GM12878 (cell line): ENCODE data around the gene PTPN14. TPM values are rescaled to one million over a fixed set of nuclear protein-coding genes. Genes with fewer than 3 reads are reported as not detected.

Experiments used
- ATAC-seq: fragments of 200-7000 bp; cut with Tn5 transposase; 3 replicates; pipeline ENCODE4 v1.9.1; 2020; ENCODE audit warnings: mild to moderate bottlenecking, moderate library complexity
- BruUV-seq: library from RNA; stranded (reverse); fragments of 400-500 nt; replicated peaks from 2 replicates; lab custom pipeline; 2021; lab: Mats Ljungman, UMichigan
- CTCF ChIA-PET: fragments of 300-600 bp; sonication (Branson Sonifier 250); formaldehyde crosslinking; extraction: SDS; loops from one replicate; lab custom pipeline; 2021; ENCODE audit warnings: inconsistent platforms; lab: Yijun Ruan, JAX
- POLR2A ChIA-PET: fragments of 350-600 bp; formaldehyde crosslinking; extraction: SDS; loops from one replicate; lab custom pipeline; 2021; ENCODE audit warnings: inconsistent platforms; lab: Charles Lee
- RAD21 ChIA-PET: fragments of 300-600 bp; sonication (Branson Sonifier 250); formaldehyde crosslinking; loops from one replicate; lab custom pipeline; 2023; ENCODE audit warnings: antibody characterized with exemption; ENCODE audit not compliant: unreplicated experiment; lab: Charles Lee
- SMC1A ChIA-PET: fragments of 300-600 bp; sonication (Branson Sonifier 250); formaldehyde crosslinking; loops from one replicate; lab custom pipeline; 2023; ENCODE audit not compliant: unreplicated experiment, uncharacterized antibody; lab: Charles Lee
- DNase-seq: peaks from one replicate; pipeline ENCODE4 v3.0.0-alpha.2; 2011; ENCODE audit warnings: low read depth, low spot score
- FAIRE-seq: peaks from 3 replicates; lab custom pipeline; 2011; peaks lifted over from hg19 to GRCh38; lab: Jason Lieb, UNC
- H2AFZ ChIP-seq: 2 replicates; pipeline ENCODE4 v1.6.0; 2011; ENCODE audit warnings: low read depth, low read length, control low read depth; ENCODE audit not compliant: control insufficient read depth
- H3K27ac ChIP-seq: 2 replicates; pipeline ENCODE4 v1.5.1; 2011; ENCODE audit warnings: control low read depth; ENCODE audit not compliant: control insufficient read depth, insufficient read depth
- H3K27me3 ChIP-seq, 2 experiments: replicated peaks in 1 of 2; 2 replicates each; pipeline versions ENCODE4 v1.6.0 to v1.6.1; 2011; ENCODE audit warnings: low read length in 1 of 2; ENCODE audit not compliant: control insufficient read depth in 2 of 2, insufficient read depth in 2 of 2
- H3K36me3 ChIP-seq, 2 experiments: 2 replicates each; pipeline ENCODE4 v1.5.1; 2011; ENCODE audit warnings: low read length in 1 of 2; ENCODE audit not compliant: control insufficient read depth in 2 of 2, insufficient read depth in 2 of 2
- H3K4me1 ChIP-seq: 2 replicates; pipeline ENCODE4 v1.6.1; 2011; ENCODE audit warnings: mild to moderate bottlenecking, low read length, moderate library complexity, mixed read lengths; ENCODE audit not compliant: control insufficient read depth, insufficient read depth
- H3K4me2 ChIP-seq: 2 replicates; pipeline ENCODE4 v1.6.0; 2011; ENCODE audit warnings: control low read depth; ENCODE audit not compliant: control insufficient read depth, insufficient read depth
- H3K4me3 ChIP-seq: fragments of 200-600 bp; sonication (generic); 2 replicates; pipeline ENCODE4 v1.5.1; 2016
- H3K79me2 ChIP-seq: 2 replicates; pipeline ENCODE4 v1.6.0; 2011; ENCODE audit warnings: low read length; ENCODE audit not compliant: control insufficient read depth, insufficient read depth
- H3K9ac ChIP-seq: 2 replicates; pipeline ENCODE4 v1.8.0; 2011; ENCODE audit warnings: low read length, control low read depth, mixed read lengths; ENCODE audit not compliant: control insufficient read depth, insufficient read depth
- H3K9me3 ChIP-seq: replicated peaks from 3 replicates; pipeline ENCODE4 v1.5.1; 2011; ENCODE audit warnings: mild to moderate bottlenecking, low read length; ENCODE audit not compliant: control insufficient read depth, insufficient read depth
- H4K20me1 ChIP-seq: 2 replicates; pipeline ENCODE4 v1.6.0; 2011; ENCODE audit not compliant: control insufficient read depth, insufficient read depth
- CBX3 ChIP-seq: fragments of 200-600 bp; sonication (generic); IDR thresholded peaks from 2 replicates; pipeline ENCODE4 v1.6.1; 2016; ENCODE audit warnings: low read depth, borderline replicate concordance
- CEBPZ ChIP-seq: fragments of 150-350 bp; IDR thresholded peaks from 2 replicates; pipeline ENCODE4 v1.6.1; 2016; ENCODE audit warnings: low read depth, low read length
- ESRRA ChIP-seq: IDR thresholded peaks from 2 replicates; pipeline ENCODE4 v1.6.1; 2012; ENCODE audit warnings: mild to moderate bottlenecking, low read length, improper control_type of control experiment
- KAT2A ChIP-seq: conservative IDR thresholded peaks from 2 replicates; pipeline ENCODE4 v1.6.1; 2011; ENCODE audit warnings: low read depth, low read length; ENCODE audit not compliant: control insufficient read depth
- NFXL1 ChIP-seq: fragments of 450-650 bp; IDR thresholded peaks from 2 replicates; pipeline ENCODE4 v1.6.1; 2017; ENCODE audit warnings: antibody characterized with exemption, mild to moderate bottlenecking, borderline replicate concordance
- NFYA ChIP-seq: IDR thresholded peaks from 2 replicates; pipeline ENCODE4 v1.6.1; 2011; ENCODE audit warnings: low read depth, mild to moderate bottlenecking, low read length, improper control_type of control experiment, borderline replicate concordance
- NR2F1 ChIP-seq: fragments of 450-650 bp; conservative IDR thresholded peaks from 2 replicates; pipeline ENCODE4 v1.6.1; 2017; ENCODE audit warnings: mild to moderate bottlenecking
- PKNOX1 ChIP-seq: fragments of 450-650 bp; IDR thresholded peaks from 2 replicates; pipeline ENCODE4 v1.6.1; 2016; ENCODE audit warnings: mild to moderate bottlenecking
- POU2F2 ChIP-seq: IDR thresholded peaks from 3 replicates; pipeline ENCODE4 v1.6.1; 2011; ENCODE audit warnings: low read depth, mild to moderate bottlenecking, low read length, borderline replicate concordance
- RB1 ChIP-seq: fragments of 450-650 bp; formaldehyde crosslinking; IDR thresholded peaks from 2 replicates; pipeline ENCODE4 v1.6.1; 2017; ENCODE audit warnings: mild to moderate bottlenecking, borderline replicate concordance
- RFX5 ChIP-seq: IDR thresholded peaks from 2 replicates; pipeline ENCODE4 v1.6.1; 2011; ENCODE audit warnings: low read depth, low read length, improper control_type of control experiment
- ZBTB33 ChIP-seq: fragments of 450-650 bp; IDR thresholded peaks from 2 replicates; pipeline ENCODE4 v1.6.1; 2017; ENCODE audit warnings: mild to moderate bottlenecking
- ZNF622 ChIP-seq: fragments of 450-650 bp; IDR thresholded peaks from 2 replicates; pipeline ENCODE4 v1.6.1; 2017; ENCODE audit warnings: mild to moderate bottlenecking, inconsistent platforms
- ZSCAN29 ChIP-seq: fragments of 450-650 bp; IDR thresholded peaks from 2 replicates; pipeline ENCODE4 v1.6.1; 2017; ENCODE audit warnings: mild to moderate bottlenecking, moderate library complexity
- WGBS: methylation state at CpG from one replicate; pipeline ENCODE4 v1.1.6; 2016; ENCODE audit warnings: low lambda C conversion rate; ENCODE audit not compliant: insufficient replicate concordance, insufficient coverage; ENCODE audit errors: missing lambda C conversion rate; 5-methylcytosine and 5-hydroxymethylcytosine counted together
- in situ Hi-C: fragments of 300-500 bp; cut with MboI; formaldehyde crosslinking; loops from 9 replicates; pipeline ENCODE4 v1.14.3; 2018; ENCODE audit warnings: mixed read lengths
- intact Hi-C: fragments of 100-400 bp; cut with micrococcal nuclease; formaldehyde crosslinking; loops from one replicate; pipeline ENCODE4 v1.14.2; 2022; ENCODE audit not compliant: unreplicated experiment
- polyA plus RNA-seq, 11 experiments: library from polyadenylated mRNA; depleted of rRNA in 4 of 11; unstranded in 6 of 11; stranded (reverse) in 5 of 11; fragments of >200 nt; fragmentation: Nextera tagmentation in 4 of 11; fragmentation: Illumina TruSeq in 1 of 11; extraction: Ambion mirVana in 4 of 11; extraction: Trizol in 1 of 11; gene quantifications; 1 replicate in 1 of 11; 2 replicates in 10 of 11; pipeline versions ENCODE4 v1.2.1 to v1.2.3, GENCODE V29; 2011 to 2016; ENCODE audit warnings: inconsistent platforms in 2 of 11, missing spikeins in 2 of 11, low read depth in 1 of 11
- total RNA-seq, 4 experiments: library from RNA; depleted of rRNA in 3 of 4; stranded (reverse); fragments of >200 nt in 3 of 4; fragmentation: Illumina TruSeq in 1 of 4; extraction: Trizol in 1 of 4; gene quantifications; 2 replicates each; pipeline versions ENCODE4 v1.2.1 to v1.2.3, GENCODE V29; 2013 to 2021

Gene PTPN14
- total and polyA plus RNA-seq, 10 of the 15 experiments (the other 5 are each of a cell fraction or from before 2014, with no cell fraction given) = 0.05 to 5.1 (median 0.44) TPM

- intact Hi-C loops (no loop called here), in situ Hi-C loops (no loop called here)
- Histone ChIP-seq H3K4me2 (no peak overlapping the region), H3K27me3 (no peaks in the 10 kb centered on the region), H3K27ac (no peak overlapping the region), H3K4me3 (no peak overlapping the region), H3K36me3 (no peaks in the 10 kb centered on the region), H4K20me1 (no peaks in the 10 kb centered on the region), H3K9ac (no peak overlapping the region), H3K9me3 (no peaks in the 10 kb centered on the region; the same call in 2 of the 3 replicates), H2AFZ (no peak overlapping the region), H3K4me1 (peaks cover 5% of the 10 kb centered on the region), H3K79me2 (no peaks in the 10 kb centered on the region)
- TF ChIP-seq CBX3 (no peak), RB1 (no peak), ZSCAN29 (no peak), KAT2A (no peak), NR2F1 (no peak), ZNF622 (no peak), ZBTB33 (no peak), RFX5 (no peak), NFXL1 (no peak), NFYA (no peak), POU2F2 (no peak), ESRRA (no peak), PKNOX1 (no peak), CEBPZ (no peak)
- POLR2A ChIA-PET = interaction anchor here (1.8 kb wide), 1 partner anchor 16 kb away, joined by 8 read pairs; no protein-coding TSS in a partner anchor
- DNase-seq (no peak), ATAC-seq (no peak), FAIRE-seq (no peak)
- SMC1A ChIA-PET = interaction anchor here (0.8 to 3.6 kb wide), 4 partner anchors 10 to 18 kb away, joined by 3 to 21 read pairs (median 4); no protein-coding TSS in a partner anchor
- CTCF ChIA-PET = interaction anchor here (0.9 to 2.6 kb wide), 3 partner anchors 10 to 30 kb away, joined by 3 to 8 read pairs (median 4); no protein-coding TSS in a partner anchor
- BruUV-seq = no TSS peak
- RAD21 ChIA-PET = interaction anchor here (1.3 to 1.9 kb wide), 2 partner anchors 15 to 19 kb away, joined by 4 to 6 read pairs; no protein-coding TSS in a partner anchor
- 66% methylated on average over 4 of the region's 5 CpGs for WGBS
Measured at GRCh38 chr1:214423045-214423444, 128.4 kb downstream of the PTPN14 start.
